Hepatocyte (in vitro differentiated cells): Measurements from ENCODE around the gene STRN4.

Experiments used
- CTCF ChIP-seq: fragments of 200-600 bp; sonication (generic); IDR thresholded peaks from 2 replicates; pipeline ENCODE4 v1.5.1; 2016; ENCODE audit warnings: antibody characterized with exemption, mild to moderate bottlenecking; ENCODE audit not compliant: poor library complexity
- EZH2 ChIP-seq: fragments of 200-600 bp; sonication (generic); IDR thresholded peaks from 2 replicates; pipeline ENCODE4 v1.6.1; 2016; ENCODE audit warnings: antibody characterized with exemption, mild to moderate bottlenecking, borderline replicate concordance

GRCh38 chr19:46731007-46731501, 15.2 kb downstream of the STRN4 start:
- no peak for TF ChIP-seq EZH2
- TF ChIP-seq CTCF = no peak
